ENCODE data around the gene JARID2.

Gene JARID2

GRCh38 chr6:15500901-15501825 is 255.3 kb downstream of the JARID2 start:
- peaks cover 83% of the 10 kb centered on the region for H3K36me3 ChIP-seq
- TF ChIP-seq, protein P1, sequence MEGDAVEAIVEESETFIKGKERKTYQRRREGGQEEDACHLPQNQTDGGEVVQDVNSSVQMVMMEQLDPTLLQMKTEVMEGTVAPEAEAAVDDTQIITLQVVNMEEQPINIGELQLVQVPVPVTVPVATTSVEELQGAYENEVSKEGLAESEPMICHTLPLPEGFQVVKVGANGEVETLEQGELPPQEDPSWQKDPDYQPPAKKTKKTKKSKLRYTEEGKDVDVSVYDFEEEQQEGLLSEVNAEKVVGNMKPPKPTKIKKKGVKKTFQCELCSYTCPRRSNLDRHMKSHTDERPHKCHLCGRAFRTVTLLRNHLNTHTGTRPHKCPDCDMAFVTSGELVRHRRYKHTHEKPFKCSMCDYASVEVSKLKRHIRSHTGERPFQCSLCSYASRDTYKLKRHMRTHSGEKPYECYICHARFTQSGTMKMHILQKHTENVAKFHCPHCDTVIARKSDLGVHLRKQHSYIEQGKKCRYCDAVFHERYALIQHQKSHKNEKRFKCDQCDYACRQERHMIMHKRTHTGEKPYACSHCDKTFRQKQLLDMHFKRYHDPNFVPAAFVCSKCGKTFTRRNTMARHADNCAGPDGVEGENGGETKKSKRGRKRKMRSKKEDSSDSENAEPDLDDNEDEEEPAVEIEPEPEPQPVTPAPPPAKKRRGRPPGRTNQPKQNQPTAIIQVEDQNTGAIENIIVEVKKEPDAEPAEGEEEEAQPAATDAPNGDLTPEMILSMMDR (IDR thresholded peaks at IDR 0.05; ENCODE audit: low read depth, low read length), result no peak

DNA sequence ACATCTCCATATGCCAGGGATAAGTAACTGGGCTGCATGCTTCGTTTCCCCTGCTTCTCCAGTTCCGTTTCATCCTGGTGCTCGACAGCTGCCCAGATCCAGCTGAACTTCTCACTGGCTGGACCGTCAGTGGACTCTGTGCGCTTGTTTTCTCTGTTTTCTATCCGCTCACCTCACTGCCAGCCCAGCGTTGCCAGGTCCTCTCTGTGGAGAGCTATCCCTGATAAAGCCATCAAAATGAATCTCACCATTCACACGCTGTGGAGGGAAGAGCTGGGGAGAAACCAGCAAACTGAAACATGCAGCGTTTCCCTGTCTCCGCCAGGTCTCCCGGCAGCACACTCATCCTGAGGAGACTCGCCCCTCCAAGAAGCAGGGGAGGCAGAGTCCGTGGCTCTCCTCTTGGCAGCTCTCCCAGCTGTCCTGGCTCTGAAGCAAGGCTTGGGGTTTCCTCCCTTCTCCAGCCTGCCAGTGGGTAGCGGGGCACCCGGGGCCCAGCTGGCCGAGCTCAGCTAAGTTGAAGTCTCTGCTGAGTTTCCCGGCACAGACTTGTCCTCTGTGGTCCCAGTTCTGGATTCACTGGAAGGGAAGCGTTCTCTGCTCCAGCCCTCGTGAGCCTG is 256.1 kb downstream of the JARID2 start:
- Histone ChIP-seq H3K4me3 (ENCODE audit: low read depth, low read length) (no peak overlapping the region), H3K27ac (no peak overlapping the region), H3K9me3 (ENCODE audit: severe bottlenecking) (no peaks in the 10 kb centered on the region), H3K36me3 (peaks cover 83% of the 10 kb centered on the region), H3K27me3 (ENCODE audit: insufficient read depth, low read depth, severe bottlenecking) (no peaks in the 10 kb centered on the region)
- TF ChIP-seq, protein P1 (IDR thresholded peaks at IDR 0.05; ENCODE audit: low read depth, low read length), result no peak
- no peak for DNase-seq

More at GRCh38 chr6:15500901-15501825, 255.3 kb downstream of the JARID2 start:
- Histone ChIP-seq H3K27me3 (ENCODE audit: insufficient read depth, low read depth, severe bottlenecking) (no peaks in the 10 kb centered on the region), H3K9me3 (ENCODE audit: severe bottlenecking) (no peaks in the 10 kb centered on the region), H3K27ac (no peak overlapping the region), H3K4me3 (ENCODE audit: low read depth, low read length) (no peak overlapping the region)
- no peak for DNase-seq

GRCh38 chr6:15502446-15503345 is 256.8 kb downstream of the JARID2 start:
- Histone ChIP-seq H3K36me3 (peaks cover 82% of the 10 kb centered on the region), H3K27ac (no peak overlapping the region), H3K9me3 (ENCODE audit: severe bottlenecking) (no peaks in the 10 kb centered on the region), H3K27me3 (ENCODE audit: insufficient read depth, low read depth, severe bottlenecking) (no peaks in the 10 kb centered on the region), H3K4me3 (ENCODE audit: low read depth, low read length) (no peak overlapping the region)
- DNase-seq, result peak; percentile 1
- TF ChIP-seq, protein P1 (IDR thresholded peaks at IDR 0.05; ENCODE audit: low read depth, low read length), result no peak

DNA sequence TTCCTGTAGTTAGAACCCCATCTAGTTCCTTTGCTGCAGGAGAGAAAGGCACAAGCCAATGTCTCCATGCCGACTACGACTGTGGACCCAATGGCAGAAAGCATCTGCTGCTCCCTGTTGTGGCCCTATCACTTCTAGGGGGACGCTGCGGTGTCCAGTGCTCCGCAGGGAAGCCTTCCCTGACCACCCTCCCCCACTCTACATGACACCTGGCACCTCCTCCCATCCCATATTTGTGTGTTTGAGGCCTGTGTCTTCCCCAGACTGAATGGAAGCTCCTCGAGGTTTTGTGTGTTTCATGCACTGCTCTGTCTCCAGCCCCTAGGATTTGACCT is 257.4 kb downstream of the JARID2 start:
- H3K36me3 ChIP-seq, result peaks cover 83% of the 10 kb centered on the region
- DNase-seq, result no peak
- TF ChIP-seq, protein P1 (IDR thresholded peaks at IDR 0.05; ENCODE audit: low read depth, low read length), result no peak
- no peaks in the 10 kb centered on the region for H3K9me3 ChIP-seq (ENCODE audit: severe bottlenecking)
- no peak overlapping the region for H3K4me3 ChIP-seq (ENCODE audit: low read depth, low read length)
- H3K27ac ChIP-seq, result no peak overlapping the region
- no peaks in the 10 kb centered on the region for H3K27me3 ChIP-seq (ENCODE audit: insufficient read depth, low read depth, severe bottlenecking)

GRCh38 chr6:15504040-15504495 is 258.2 kb downstream of the JARID2 start:
- no peaks in the 10 kb centered on the region for H3K27me3 ChIP-seq (ENCODE audit: insufficient read depth, low read depth, severe bottlenecking)
- no peak overlapping the region for H3K4me3 ChIP-seq (ENCODE audit: low read depth, low read length)
- TF ChIP-seq, protein P1 (IDR thresholded peaks at IDR 0.05; ENCODE audit: low read depth, low read length), result no peak; the same call in 1 of the 2 replicates
- H3K9me3 ChIP-seq (ENCODE audit: severe bottlenecking), result no peaks in the 10 kb centered on the region
- H3K27ac ChIP-seq, result no peak overlapping the region
- peaks cover 84% of the 10 kb centered on the region for H3K36me3 ChIP-seq
- no peak for DNase-seq
